Progenitor cell of endocrine pancreas (in vitro differentiated cells): Measurements from ENCODE around the gene F8. TPM values are rescaled to one million over a fixed set of nuclear protein-coding genes. Genes with fewer than 3 reads are reported as not detected.

Experiments
- DNase-seq: peaks from one replicate; pipeline ENCODE4 v3.0.0; 2021; ENCODE audit warnings: low spot score; ENCODE audit not compliant: unreplicated experiment
- H3K27ac Mint-ChIP-seq: 2 replicates; pipeline ENCODE4 v1.8.0; 2021; ENCODE audit warnings: mild to moderate bottlenecking, moderate library complexity, mixed read lengths
- H3K27me3 Mint-ChIP-seq: 2 replicates; pipeline ENCODE4 v1.8.0; 2021; ENCODE audit warnings: mixed read lengths
- H3K36me3 Mint-ChIP-seq: 2 replicates; pipeline ENCODE4 v1.8.0; 2022; ENCODE audit warnings: mixed read lengths; ENCODE audit not compliant: insufficient read depth
- H3K4me1 Mint-ChIP-seq: 2 replicates; pipeline ENCODE4 v1.8.0; 2021; ENCODE audit warnings: low read depth, mixed read lengths
- H3K4me3 Mint-ChIP-seq: 2 replicates; pipeline ENCODE4 v1.8.0; 2021; ENCODE audit warnings: low read depth, mild to moderate bottlenecking, moderate library complexity, mixed read lengths
- H3K9me3 Mint-ChIP-seq: 2 replicates; pipeline ENCODE4 v1.8.0; 2021; ENCODE audit warnings: low read depth, mixed read lengths
- total RNA-seq: library from RNA; stranded (reverse); gene quantifications from 2 replicates; pipeline ENCODE4 v1.2.1, GENCODE V29; 2021
- TF ChIP-seq, protein P1 (sequence below): fragments of 200-600 bp; sonication (generic); IDR thresholded peaks from one replicate; pipeline ENCODE4 v1.5.0; 2021; ENCODE audit warnings: antibody characterized with exemption, mild to moderate bottlenecking; ENCODE audit not compliant: unreplicated experiment

F8 gene
- total RNA-seq, 1 donor from 2014 or later, result 3.4 TPM

DNA sequence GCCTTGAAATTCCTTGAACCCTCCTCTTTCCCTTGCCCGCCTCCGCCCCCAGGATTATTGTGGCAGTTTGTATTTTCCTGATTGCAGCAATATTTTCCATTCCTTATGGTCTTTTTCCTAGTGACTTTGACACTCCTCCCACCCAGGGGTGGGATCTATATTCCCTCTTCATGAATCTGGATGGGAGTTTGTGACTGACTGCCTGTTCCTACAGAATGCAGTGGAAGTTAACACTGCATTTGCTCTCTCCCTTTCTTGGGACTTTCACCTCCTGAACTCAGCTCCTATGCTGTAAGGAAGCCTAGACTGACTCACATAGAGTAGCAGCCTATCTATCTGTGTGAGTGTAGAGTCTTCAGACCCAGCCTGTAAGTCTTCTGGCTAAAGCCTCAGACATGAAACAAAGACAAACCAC lies 6.4 kb upstream of the F8 start:
- peak overlapping the region; percentile 51 for H3K4me3 Mint-ChIP-seq
- H3K27ac Mint-ChIP-seq, result peak overlapping the region; percentile 90
- H3K27me3 Mint-ChIP-seq, result no peaks in the 10 kb centered on the region
- peaks cover 7% of the 10 kb centered on the region for H3K4me1 Mint-ChIP-seq
- H3K9me3 Mint-ChIP-seq, result peaks cover 6% of the 10 kb centered on the region
- peaks cover 2% of the 10 kb centered on the region for H3K36me3 Mint-ChIP-seq
- TF ChIP-seq, protein P1, sequence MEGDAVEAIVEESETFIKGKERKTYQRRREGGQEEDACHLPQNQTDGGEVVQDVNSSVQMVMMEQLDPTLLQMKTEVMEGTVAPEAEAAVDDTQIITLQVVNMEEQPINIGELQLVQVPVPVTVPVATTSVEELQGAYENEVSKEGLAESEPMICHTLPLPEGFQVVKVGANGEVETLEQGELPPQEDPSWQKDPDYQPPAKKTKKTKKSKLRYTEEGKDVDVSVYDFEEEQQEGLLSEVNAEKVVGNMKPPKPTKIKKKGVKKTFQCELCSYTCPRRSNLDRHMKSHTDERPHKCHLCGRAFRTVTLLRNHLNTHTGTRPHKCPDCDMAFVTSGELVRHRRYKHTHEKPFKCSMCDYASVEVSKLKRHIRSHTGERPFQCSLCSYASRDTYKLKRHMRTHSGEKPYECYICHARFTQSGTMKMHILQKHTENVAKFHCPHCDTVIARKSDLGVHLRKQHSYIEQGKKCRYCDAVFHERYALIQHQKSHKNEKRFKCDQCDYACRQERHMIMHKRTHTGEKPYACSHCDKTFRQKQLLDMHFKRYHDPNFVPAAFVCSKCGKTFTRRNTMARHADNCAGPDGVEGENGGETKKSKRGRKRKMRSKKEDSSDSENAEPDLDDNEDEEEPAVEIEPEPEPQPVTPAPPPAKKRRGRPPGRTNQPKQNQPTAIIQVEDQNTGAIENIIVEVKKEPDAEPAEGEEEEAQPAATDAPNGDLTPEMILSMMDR, result no peak
- DNase-seq, result no peak

DNA sequence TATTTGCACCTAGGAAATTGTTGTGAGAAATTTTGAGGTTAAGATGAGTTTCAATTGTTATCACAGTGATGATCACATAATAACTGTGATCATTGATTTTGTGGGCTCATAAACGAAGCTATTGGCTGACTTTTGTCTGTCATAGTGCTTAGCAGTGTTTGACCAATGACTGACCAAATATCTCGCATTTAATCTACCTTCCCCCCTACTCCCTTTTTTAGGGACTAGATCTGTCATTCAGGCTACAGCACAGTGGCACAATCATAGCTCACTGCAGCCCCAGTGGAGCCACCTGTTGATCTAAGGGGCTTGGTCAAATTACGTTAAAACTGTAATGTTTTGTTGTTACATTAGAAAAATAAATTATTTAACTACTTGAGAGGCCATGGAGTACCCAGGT lies 5.6 kb upstream of the F8 start:
- no peak for DNase-seq
- TF ChIP-seq, protein P1, result no peak
- H3K27me3 Mint-ChIP-seq, result no peaks in the 10 kb centered on the region
- peaks cover 2% of the 10 kb centered on the region for H3K36me3 Mint-ChIP-seq
- peak overlapping the region; percentile 86 for H3K4me3 Mint-ChIP-seq
- H3K9me3 Mint-ChIP-seq, result peaks cover 9% of the 10 kb centered on the region
- H3K4me1 Mint-ChIP-seq, result peaks cover 10% of the 10 kb centered on the region
- H3K27ac Mint-ChIP-seq, result peak overlapping the region; percentile 97

DNA sequence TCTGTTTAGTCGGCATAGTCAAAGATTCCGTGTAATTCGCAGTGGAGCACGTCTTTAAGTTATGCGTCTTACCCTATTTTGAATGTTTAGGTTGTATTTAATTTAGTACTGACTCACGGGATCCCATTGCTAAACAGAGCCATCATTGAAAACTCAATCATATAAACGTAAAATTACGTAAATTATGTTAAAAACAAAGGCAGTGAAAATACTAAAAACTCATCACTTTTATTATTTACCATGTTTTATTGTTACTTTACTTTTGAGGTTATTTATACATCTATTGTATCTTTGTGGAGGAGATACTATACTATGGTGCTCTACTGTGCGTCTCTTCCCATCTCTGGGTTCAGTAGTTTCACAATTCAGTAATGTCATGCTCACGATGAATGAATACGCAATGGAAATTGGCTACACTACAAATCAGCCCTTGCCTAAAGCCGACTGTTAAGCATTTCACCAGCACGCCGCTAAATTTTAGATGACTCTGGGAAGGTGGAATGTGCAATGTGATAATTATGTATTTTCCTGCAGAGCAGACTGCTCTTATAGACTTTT lies 5.1 kb upstream of the F8 start:
- Mint-ChIP-seq H3K9me3 (peaks cover 10% of the 10 kb centered on the region), H3K4me3 (peak overlapping the region; percentile 86)

DNA sequence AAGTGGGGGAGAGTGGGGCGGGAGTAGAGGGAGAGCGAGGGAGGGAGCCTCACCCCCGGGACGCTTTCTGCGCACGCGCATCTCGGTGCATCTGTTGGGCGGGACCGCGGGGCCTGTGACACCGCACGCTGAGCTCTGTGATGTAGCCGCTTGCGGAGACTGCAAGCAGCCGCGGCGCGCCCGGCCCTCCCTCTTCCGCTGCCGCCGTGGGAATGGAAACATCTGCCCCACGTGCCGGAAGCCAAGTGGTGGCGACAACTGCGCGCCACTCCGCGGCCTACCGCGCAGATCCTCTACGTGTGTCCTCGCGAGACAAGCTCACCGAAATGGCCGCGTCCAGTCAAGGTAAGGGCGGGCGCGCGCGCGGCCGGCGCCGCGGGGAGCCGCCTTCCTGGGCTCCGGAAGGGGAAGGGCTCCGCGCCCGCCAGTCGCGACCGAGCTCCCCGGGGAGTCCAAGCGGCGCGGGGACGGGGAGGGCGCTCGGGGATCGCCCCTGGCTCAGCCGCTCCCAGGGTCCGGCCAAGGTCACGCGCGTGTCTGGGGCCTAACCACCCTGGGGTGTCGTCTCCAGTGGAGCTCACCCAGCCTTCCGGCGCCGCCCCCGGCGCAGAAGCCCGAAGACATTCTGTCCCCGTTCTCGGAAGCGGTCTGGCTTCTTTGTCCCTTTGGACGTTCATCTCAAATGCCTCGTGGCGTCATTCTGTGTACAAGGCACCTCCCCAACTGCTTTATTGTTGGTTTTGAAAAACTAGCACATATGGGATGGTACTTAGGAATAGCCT lies 4.4 kb upstream of the F8 start, which contains the start of gene FUNDC2:
Gene FUNDC2, plus strand, starts transcription at position 118 of the 782 bp plus-strand sequence. Its CDS starts 95 bp downstream, at position 213.
- Mint-ChIP-seq H3K36me3 (peaks cover 2% of the 10 kb centered on the region), H3K27ac (peak within 1 kb of the TSS; percentile 97), H3K27me3 (no peaks in the 10 kb centered on the region), H3K9me3 (peaks cover 10% of the 10 kb centered on the region), H3K4me3 (peak within 1 kb of the TSS; percentile 86), H3K4me1 (peaks cover 11% of the 10 kb centered on the region)
- TF ChIP-seq, protein P1, result no peak
- peak; percentile 84 for DNase-seq

More for the DNA sequence above, 5.1 kb upstream of the F8 start:
- TF ChIP-seq, protein P1, result no peak
- peaks cover 11% of the 10 kb centered on the region for H3K4me1 Mint-ChIP-seq
- no peak for DNase-seq
- no peaks in the 10 kb centered on the region for H3K27me3 Mint-ChIP-seq
- H3K36me3 Mint-ChIP-seq, result peaks cover 2% of the 10 kb centered on the region
- peak overlapping the region; percentile 97 for H3K27ac Mint-ChIP-seq

DNA sequence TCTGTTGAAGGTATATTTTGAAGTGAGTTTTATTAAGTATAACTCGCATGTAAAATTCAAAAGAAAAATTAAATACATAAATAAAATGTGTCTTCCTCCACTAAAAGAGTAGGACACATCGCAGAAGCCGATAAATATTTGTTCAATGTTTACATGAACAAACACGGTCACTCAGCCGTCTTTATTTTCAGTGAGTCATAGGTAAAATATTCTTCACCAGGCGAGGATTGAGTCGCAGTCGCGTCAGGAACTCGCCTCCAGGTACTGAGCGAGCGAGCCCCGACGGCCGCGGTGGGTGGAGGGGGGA lies 3.9 kb upstream of the F8 start:
- Mint-ChIP-seq H3K36me3 (no peaks in the 10 kb centered on the region), H3K27ac (peak overlapping the region; percentile 97), H3K4me1 (peaks cover 11% of the 10 kb centered on the region), H3K27me3 (no peaks in the 10 kb centered on the region), H3K4me3 (peak overlapping the region; percentile 75), H3K9me3 (peaks cover 10% of the 10 kb centered on the region)
- TF ChIP-seq, protein P1, result no peak
- DNase-seq, result no peak
